Cardiac fibroblast (primary cell): ENCODE measurements around the gene SLC6A19.
"Not testable (repeated sequence)": the region's sequence is repeated elsewhere in the genome, so short reads cannot be mapped to it uniquely, and the experiment has no call there.

ENCODE experiments used
- DNase-seq, 2 donors: peaks; one replicate each; pipeline versions ENCODE4 v3.0.0 to v3.0.0-alpha.2; 2010; ENCODE audit warnings: low read depth in 2 of 2
- H3K4me3 ChIP-seq, 2 donors: replicated peaks in 1 of 2; 1 replicate in 1 of 2; 2 replicates in 1 of 2; pipeline ENCODE4 v1.5.1; 2011; ENCODE audit warnings: low read depth in 2 of 2, low read length in 2 of 2, mild to moderate bottlenecking in 2 of 2, moderate library complexity in 1 of 2
- TF ChIP-seq, protein P1 (sequence below): IDR thresholded peaks from one replicate; pipeline ENCODE4 v1.5.1; 2011; ENCODE audit warnings: low read depth, mild to moderate bottlenecking, low read length, inconsistent platforms

SLC6A19 gene

DNA sequence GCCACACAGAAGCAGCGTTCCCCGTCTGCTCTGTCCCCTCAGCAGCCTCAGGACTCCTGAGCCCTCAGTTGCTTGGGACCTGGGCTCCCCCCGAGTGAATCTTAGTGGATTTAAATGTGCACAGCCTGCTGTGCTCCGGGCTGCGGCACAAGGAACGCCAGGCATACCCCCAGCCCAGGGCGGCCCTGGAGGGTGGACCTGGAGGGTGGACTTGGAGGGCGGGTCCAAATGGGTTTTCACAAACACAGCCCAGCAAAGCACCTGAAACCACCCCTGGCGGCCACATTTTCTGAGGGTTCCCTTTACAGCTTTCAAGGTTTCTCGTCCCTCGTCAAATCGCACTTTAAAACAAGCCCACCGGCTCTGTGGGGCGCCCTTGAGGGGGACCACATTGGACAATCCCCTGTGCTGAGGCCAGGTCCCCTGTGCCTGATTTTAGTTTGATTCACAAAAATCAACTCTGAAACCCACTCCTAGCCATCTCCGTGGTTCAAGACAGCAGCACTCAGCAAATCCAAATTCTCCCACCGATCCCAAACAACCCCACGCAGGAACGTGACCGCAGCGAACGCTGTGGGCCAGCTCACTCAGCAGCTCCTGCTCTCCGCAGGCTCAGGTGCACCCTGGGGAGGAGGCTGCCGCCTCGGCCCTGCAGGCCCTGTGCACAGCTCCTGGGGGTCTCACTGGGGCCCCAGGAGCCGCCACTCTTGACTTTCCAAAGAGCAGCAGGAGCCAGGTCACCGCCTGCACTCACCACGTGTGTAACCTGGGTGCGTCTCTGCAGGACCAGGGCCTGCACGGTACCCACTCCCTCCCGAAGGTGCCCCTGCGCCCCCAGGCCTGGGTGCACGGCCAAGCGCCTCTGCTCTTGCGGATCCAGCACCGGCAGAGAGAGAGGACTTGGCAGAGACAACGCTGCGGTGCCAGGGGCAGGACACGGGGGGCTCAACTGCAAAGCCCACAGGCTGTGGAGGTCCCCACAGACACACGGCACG lies 64.4 kb downstream of the SLC6A19 start:
- DNase-seq = no peak
- TF ChIP-seq, protein P1, sequence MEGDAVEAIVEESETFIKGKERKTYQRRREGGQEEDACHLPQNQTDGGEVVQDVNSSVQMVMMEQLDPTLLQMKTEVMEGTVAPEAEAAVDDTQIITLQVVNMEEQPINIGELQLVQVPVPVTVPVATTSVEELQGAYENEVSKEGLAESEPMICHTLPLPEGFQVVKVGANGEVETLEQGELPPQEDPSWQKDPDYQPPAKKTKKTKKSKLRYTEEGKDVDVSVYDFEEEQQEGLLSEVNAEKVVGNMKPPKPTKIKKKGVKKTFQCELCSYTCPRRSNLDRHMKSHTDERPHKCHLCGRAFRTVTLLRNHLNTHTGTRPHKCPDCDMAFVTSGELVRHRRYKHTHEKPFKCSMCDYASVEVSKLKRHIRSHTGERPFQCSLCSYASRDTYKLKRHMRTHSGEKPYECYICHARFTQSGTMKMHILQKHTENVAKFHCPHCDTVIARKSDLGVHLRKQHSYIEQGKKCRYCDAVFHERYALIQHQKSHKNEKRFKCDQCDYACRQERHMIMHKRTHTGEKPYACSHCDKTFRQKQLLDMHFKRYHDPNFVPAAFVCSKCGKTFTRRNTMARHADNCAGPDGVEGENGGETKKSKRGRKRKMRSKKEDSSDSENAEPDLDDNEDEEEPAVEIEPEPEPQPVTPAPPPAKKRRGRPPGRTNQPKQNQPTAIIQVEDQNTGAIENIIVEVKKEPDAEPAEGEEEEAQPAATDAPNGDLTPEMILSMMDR = no peak
- H3K4me3 ChIP-seq = no peak overlapping the region

DNA sequence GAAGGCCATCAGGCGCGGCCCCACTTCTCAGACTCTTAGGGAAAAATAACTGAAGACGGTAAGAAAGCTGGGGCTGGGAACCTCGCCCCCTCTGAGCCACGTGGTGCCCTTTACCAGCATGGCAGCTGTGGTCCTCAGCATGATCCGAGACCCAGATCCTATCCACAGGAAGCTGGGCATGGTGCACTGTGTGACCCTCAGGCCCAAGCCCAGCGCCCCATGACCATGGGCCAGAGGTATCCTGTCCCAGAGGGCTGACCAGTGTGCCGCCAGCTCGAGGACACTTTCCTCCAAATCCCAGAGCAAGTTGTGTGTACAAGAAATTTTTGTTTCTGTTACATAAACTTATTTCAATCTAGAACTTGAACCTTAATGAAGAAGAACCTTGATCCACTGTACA lies 65.4 kb downstream of the SLC6A19 start:
- TF ChIP-seq, protein P1 = no peak
- no peak overlapping the region for H3K4me3 ChIP-seq
- no peak for DNase-seq

DNA sequence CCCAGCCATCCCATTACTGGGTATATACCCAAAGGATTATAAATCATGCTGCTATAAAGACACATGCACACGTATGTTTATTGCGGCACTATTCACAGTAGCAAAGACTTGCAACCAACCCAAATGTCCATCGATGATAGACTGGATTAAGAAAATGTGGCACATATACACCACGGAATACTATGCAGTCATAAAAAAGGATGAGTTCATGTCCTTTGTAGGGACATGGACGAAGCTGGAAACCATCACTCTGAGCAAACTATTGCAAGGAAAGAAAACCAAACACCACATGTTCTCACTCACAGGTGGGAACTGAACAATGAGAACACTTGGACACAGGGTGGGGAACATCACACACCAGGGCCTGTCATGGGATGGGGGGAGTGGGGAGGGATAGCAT lies 66.1 kb downstream of the SLC6A19 start:
- not testable (repeated sequence) for DNase-seq, H3K4me3 ChIP-seq

DNA sequence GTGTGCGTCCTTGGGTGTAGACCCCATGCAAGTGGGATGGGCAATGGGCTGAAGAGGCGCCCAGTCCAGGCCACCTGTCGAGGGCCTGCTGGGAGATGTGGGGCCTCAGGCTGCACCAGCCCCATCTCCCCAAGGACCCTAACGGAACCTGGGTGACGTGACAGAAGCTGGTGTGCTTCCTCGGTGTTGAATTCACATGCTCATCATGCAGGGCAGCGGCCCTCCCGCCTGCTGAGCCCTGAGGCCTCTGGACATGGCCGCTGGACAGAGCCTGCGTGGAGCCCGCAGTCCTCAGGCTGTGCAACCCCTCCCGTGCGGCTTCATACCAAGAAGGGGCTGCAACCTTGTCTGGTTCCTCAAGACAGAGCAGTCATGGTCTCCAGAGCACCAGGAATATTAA lies 66.7 kb downstream of the SLC6A19 start:
- H3K4me3 ChIP-seq = no peak overlapping the region
- no peak for DNase-seq
- TF ChIP-seq, protein P1 = no peak

DNA sequence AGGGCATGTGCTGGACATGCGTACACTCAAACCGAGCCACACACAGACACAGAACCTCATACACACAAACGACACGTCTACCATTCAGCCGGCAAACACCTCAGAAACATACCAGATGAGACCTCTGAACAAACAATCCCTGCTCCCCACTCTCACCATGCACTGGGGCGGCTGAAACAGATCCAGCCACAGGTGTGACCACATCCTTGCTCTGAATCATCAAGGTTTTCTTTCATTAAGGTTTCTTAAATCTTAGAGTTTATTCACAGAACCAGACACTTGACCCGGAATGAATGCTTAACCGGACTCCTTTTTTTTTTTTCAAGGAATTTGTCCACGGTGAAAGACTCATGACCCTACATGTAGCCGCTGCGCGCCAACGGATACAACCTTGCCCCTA lies 67.3 kb downstream of the SLC6A19 start:
- no peak for DNase-seq
- TF ChIP-seq, protein P1 = no peak
- H3K4me3 ChIP-seq = no peak overlapping the region

DNA sequence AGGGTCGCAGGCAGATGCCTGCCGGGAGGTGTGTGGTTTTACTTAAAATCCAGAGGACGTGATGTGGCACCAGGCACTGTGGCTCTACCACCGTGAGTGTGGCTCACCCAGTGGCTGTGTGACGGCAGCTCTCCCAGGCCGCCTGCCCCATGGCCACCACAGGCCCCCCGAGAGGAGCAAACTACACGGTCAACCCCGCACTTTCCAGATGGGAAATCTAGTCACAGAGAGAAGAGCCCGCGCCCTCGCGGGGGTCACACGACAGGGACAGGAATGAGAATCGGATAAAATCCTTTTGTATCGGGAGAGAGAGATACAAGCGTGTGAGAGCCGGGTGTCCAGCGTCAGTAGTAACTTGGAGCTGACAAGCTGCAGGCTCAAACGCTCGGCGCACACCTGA lies 69.0 kb downstream of the SLC6A19 start:
- TF ChIP-seq, protein P1 = no peak
- DNase-seq = no peak
- no peak overlapping the region for H3K4me3 ChIP-seq
